ENCODE results near the gene SYAP1.
A peak's percentile ranks its signal among the peaks of the same experiment; 100 is the strongest.
"Not testable (repeated sequence)": the region's sequence is repeated elsewhere in the genome, so short reads cannot be mapped to it uniquely, and the experiment has no call there.

SYAP1 gene

GRCh38 chrX:16779815-16780214 is 60.4 kb downstream of the SYAP1 start:
- DNase-seq (ENCODE audit: low spot score), result not testable (repeated sequence)

GRCh38 chrX:16783452-16783851 is 64.0 kb downstream of the SYAP1 start:
- DNase-seq (ENCODE audit: low spot score), result no peak

- not testable (repeated sequence) for DNase-seq (ENCODE audit: low spot score)
Observed at GRCh38 chrX:16784440-16784839, 65.0 kb downstream of the SYAP1 start.

GRCh38 chrX:16785247-16786138 is 66.1 kb downstream of the SYAP1 start:
- no peak for DNase-seq (ENCODE audit: low spot score)

GRCh38 chrX:16786139-16786790 is 66.9 kb downstream of the SYAP1 start, which contains the start of gene TXLNG:
TXLNG (plus strand) TSS chrX:16786466; CDS start chrX:16786488, 22 bp downstream.
- DNase-seq (ENCODE audit: low spot score), result peak; percentile 99

- no peak for DNase-seq (ENCODE audit: low spot score)
Observed at GRCh38 chrX:16786791-16787735, 67.7 kb downstream of the SYAP1 start.

- DNase-seq (ENCODE audit: low spot score), result no peak
Observed at GRCh38 chrX:16788477-16788876, 69.1 kb downstream of the SYAP1 start.

- no peak for DNase-seq (ENCODE audit: low spot score)
Observed at GRCh38 chrX:16796298-16796697, 76.9 kb downstream of the SYAP1 start.

- peak; percentile 11 for DNase-seq (ENCODE audit: low spot score)
Observed at GRCh38 chrX:16797358-16797757, 77.9 kb downstream of the SYAP1 start.

- DNase-seq (ENCODE audit: low spot score), result no peak
Observed at GRCh38 chrX:16797841-16798240, 78.4 kb downstream of the SYAP1 start.

GRCh38 chrX:16804923-16805464 is 85.6 kb downstream of the SYAP1 start:
- DNase-seq (ENCODE audit: low spot score), result no peak

GRCh38 chrX:16807548-16807947 is 88.1 kb downstream of the SYAP1 start:
- DNase-seq (ENCODE audit: low spot score), result no peak

- DNase-seq (ENCODE audit: low spot score), result no peak
Observed at GRCh38 chrX:16807976-16808542, 88.6 kb downstream of the SYAP1 start.

- DNase-seq (ENCODE audit: low spot score), result no peak
Observed at GRCh38 chrX:16814597-16814996, 95.2 kb downstream of the SYAP1 start.

Data from Ammon's horn (tissue), 1 donor.